ENCODE measurements around the gene VAV2.

VAV2 gene

DNA sequence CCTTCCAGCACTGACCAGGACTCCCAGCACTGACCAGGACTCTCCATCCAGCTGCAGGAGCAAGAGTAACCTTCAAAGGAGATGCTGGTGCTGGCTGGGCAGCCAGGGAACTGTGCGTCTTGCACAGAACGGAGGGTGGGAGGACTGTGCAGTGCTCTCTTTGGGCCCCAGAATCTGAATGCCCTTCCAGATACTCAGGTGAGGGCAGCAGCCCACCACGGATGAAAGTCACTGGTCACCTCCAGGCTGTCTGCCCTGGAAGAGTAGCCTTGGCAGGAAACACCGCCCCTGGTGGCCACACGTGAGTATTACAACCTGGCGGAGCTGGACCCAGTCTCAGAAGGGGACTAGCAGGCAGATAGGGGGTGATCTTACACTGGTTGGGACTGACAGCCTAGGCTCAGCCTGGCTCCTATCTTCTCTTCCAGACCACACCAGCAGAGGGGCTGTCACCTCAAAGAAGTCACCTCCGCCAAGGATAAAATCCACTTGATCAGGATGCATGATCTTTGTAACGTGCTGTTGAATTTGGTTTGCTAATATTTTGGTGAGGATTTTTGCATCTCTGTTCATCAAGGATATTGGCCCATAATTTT is 249.2 kb downstream of the VAV2 start:
- DNase-seq (ENCODE audit: low spot score), result peak; percentile 92

DNA sequence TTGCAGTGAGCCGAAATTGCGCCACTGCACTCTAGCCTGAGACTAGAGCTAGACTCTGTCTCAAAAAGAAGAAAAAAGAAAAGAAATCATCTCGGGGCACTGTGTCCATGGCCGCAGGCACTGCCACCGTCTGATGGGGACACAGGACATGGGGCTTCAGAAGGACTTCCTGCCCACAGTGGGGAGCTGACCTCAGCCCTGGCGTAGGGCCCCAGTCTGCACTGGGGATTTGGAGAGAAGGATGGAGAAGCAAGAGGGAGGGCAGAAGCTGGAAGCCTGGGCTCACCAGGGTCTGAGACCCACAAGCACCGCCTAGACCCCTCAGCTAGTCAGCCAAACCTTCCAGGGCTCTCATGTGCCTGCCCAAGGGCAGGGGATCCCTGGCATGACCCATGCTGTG is 249.9 kb downstream of the VAV2 start:
- no peak for DNase-seq (ENCODE audit: low spot score)

DNA sequence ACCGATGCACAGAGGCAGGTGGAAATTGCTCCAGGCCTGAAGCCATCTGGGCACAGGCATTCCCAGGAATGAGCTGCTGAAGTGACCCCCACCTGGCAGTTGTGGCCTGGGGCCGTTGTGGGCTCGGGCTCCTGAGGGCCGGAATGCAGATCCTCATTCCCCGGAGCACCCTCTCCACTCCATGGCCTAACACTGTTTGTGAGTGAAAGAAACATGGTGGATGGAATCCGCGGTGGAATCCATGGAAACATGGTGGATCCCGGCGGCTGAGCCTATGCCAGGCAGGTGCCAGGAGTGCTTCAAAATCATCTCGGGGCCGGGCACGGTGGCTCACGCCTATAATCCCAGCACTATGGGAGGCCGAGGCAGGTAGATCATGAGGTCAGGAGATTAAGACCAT is 250.4 kb downstream of the VAV2 start:
- DNase-seq (ENCODE audit: low spot score), result no peak

DNA sequence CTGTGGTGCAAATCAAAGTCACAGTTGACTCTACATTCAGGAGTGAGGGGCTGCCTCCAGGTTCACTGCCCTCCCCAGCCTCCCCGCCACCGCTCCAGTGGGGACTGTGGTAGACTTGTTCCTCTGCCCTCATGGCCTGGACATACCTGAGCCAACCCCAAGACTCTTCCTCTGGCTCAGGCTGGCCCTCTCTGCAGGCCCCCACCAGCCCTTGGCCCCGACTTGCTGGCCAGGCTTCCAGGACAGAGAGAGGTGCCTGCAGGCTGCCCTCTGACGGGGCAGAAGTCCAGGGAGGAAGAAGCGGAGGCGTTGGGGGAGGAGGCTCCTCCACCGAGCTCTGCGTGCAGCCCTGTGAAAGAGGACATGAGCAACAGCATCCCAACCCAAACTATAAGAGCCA is 251.2 kb downstream of the VAV2 start:
- no peak for DNase-seq (ENCODE audit: low spot score)

DNA sequence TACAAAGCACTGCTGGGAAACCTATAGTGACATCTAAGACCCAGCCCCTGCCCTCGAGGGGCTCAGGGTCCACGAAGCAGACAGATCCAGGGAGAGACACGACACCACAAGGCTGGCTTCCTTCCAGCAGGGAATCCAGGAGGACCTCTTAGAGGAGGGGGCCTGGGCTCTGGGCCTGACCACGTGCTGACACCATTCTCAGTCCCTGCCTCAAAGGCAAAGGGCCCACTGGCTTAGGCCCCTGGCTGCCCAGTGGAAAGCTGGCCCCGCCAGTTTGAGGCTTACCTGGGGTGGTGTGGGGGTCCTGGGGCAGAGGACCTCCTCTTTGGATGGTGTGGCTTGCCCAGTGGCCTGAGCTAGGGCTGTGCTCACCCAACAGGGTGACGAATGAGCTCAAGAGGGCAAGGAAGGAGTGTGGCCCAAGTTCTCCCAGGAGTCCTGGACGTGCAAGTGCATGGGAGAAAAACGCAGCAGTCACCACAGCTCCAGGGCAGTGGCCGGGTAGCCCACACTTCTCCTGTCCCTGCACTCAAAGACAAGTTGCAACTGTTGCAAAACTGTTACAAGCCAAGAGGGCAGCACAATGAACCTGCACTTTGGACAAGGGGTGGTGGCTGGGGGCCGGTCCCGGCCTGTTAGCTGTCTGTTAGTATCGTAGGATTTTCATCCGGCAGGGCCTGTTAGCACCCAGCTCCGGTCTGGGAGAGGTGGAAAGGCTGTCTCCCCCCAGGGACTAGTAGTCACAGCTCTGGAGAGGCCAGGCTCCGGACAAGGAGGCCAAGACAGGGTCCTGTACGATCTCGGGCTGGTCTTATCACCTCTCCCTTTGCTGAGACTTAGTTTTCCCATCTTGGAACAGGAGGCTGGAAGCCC is 252.5 kb downstream of the VAV2 start:
- DNase-seq (ENCODE audit: low spot score), result no peak

DNA sequence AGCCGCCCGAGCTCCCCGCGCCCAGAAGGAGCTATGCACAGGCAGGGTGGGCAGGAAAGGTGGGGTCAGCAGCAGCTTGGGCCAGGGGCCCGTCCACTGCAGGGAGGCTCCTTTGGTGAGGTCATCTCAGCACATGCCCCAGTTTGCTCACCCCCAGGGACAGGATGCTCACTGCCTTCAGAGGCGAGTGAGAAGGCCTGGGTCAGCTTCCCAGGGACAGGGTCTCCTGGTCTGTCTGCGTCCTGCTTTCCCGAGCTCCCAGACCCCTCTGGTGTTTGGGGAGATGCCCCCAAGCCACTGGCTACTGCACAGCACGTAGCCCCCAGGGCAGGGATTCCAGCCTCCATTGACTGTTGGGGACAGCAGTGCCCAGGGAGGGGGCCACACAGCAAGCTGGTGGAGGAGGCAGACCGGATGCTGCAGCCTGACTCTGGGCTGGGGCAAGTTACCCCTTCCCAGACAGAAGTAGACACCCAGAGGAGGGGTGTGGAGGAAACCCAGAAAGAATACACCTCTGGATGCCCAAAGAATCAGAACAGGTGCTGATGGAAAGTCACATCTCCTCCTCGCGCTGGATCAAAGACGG is 253.4 kb downstream of the VAV2 start:
- no peak for DNase-seq (ENCODE audit: low spot score)

DNA sequence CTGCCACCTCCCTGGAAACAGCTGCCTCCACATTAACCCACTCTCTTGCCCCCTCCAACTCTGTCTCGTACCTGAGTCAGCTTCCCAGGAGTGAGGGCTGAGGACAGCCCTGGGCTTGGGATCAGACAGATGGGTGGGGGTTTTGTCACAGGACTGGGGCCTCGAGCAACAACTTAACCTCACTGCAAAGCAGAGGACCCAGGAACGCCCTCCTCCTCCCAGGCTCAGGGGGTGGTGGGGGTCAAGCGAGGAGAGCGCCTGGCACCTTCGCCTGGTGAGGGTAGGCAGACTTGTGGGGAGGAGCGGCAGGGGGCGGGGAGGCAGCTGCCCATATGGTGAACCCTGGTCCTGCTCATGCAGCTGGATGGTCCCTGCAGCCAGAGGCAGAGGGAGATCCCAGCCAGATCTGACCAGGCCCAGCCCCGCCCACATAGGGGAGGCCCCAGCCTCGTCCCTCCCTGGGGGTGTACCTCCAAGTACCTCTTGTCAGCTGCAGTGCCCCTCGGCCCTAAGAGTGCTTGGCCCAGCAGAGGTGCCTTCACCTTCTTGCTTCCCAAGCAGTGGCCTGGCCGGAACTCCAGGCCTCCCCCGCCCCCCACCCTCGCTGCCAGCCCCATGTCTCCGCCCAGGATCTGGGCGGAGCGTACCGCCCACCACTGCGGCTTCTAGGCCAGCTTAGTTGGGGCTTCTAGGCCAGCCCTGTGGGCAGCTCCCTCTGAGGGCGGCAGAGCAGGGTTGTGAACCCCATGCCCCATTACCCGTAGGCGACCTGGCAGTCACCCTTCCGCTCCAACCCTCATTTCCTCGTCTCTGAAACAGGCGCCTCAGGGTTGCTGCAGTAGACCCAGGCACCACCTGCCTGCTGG is 254.1 kb downstream of the VAV2 start, which contains the start of gene SARDH:
Gene SARDH, minus strand, starts transcription at position 579 of the 866 bp plus-strand sequence. CDS start 4,179 bp downstream, outside the sequence.
- DNase-seq (ENCODE audit: low spot score), result no peak

DNA sequence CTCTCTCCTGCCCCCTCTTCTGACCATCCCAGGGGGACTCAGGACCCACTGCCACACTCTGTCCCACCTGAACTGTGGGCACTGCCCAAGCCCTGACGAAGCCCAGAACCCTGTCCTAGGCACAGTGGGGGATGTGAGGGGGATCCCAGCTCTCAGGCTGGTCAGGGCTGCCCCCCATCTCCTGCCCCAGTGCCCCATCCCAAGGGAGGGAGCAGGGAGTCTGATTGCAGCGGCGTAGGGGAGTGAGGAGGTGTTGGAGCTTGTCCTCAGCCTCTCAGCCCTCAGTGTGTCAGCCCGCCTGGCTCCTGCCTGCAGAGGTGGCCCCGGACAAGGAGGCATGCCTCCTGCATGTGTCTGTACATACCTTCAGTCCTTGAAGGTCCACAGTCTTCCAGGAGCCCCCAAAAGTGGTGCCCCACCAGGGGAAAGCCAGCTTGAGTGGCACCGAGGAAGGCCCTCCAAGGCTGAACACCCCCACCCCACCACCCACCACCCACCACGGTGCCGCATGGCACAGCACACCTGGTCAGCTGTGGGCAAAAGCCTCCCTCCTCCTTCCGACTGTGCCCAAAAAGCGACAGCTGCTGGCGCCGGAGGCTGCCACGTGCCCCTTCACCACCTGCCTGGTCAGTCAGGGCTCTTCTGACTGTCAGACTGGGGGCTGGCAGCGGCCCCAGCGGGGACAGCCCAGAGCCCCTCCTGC is 254.9 kb downstream of the VAV2 start:
- no peak for DNase-seq (ENCODE audit: low spot score)

DNA sequence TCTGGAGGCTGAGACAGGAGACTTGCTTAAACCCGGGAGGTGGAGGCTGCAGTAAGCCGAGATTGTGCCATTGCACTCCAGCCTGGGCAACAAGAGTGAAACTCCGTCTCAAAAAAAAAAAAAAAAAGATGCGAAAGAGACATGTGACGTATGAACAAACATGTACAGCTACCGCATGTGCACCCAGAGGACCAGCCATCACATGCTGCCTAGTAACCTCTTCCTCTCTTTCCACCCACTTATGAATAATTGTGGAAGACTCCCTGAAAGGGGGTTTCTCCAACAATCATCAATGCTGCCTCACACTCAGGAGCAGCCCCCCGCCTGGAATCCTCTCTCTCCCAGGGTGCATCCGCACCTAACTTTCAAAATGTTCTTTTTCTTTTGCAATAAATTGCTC is 256.2 kb downstream of the VAV2 start:
- DNase-seq (ENCODE audit: low spot score), result no peak

DNA sequence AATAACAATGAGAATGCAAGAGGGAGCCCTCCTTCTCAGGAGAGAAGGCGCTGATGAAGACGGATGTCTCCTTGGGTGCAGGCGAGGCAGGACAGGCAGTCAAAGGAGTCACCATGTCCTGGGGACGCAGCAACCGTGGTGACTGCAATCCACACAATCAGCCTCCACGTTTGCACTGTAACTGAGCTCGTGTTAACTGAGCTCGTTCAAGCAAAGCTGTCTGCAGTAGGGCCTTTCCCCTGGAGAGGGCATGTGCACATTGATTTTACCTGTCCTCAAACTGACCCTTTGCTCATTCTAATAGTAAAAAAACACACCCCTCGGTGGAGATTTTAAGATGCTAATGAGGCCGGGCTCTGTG is 256.7 kb downstream of the VAV2 start:
- no peak for DNase-seq (ENCODE audit: low spot score)

DNA sequence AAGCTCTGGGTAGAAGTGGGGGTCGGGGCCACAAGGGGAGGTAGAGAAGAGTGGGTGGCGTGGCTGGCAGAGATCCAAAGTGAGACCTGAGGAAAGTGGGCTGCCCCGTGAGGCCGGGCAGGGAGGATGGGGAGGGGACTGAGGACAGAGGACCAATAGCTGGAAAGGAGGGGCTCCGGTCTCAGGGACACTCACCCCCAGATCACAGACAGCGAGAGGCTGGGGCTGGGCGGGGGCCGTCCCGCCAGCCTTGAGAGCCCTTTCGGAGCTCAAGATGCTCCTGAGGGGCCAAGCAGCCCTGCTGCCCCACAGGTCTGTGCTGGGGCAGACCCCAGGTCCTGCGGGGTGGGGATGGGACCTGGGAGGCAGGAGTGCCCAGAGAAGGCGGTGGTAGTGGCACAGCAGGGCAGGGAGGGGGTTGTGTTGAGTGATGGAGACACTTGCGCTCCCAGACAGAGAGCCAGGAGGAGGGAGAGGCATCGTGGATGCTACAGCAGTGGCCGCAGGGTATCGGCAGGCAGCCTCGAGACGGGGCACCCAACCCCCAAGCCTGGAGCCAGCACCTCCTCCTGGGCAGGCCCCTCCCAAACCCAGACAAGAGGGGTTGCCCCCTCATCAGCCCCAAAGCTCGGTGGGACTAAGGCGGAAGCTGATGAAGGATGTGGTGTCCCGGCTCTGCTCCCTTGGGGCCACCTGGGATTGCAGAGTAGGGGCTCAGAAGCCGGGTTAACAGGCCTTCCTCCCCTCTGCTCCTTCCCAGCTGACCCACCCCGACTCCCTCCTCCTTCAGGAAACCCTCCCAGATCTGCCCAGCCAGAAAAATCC is 257.3 kb downstream of the VAV2 start:
- DNase-seq (ENCODE audit: low spot score), result no peak

DNA sequence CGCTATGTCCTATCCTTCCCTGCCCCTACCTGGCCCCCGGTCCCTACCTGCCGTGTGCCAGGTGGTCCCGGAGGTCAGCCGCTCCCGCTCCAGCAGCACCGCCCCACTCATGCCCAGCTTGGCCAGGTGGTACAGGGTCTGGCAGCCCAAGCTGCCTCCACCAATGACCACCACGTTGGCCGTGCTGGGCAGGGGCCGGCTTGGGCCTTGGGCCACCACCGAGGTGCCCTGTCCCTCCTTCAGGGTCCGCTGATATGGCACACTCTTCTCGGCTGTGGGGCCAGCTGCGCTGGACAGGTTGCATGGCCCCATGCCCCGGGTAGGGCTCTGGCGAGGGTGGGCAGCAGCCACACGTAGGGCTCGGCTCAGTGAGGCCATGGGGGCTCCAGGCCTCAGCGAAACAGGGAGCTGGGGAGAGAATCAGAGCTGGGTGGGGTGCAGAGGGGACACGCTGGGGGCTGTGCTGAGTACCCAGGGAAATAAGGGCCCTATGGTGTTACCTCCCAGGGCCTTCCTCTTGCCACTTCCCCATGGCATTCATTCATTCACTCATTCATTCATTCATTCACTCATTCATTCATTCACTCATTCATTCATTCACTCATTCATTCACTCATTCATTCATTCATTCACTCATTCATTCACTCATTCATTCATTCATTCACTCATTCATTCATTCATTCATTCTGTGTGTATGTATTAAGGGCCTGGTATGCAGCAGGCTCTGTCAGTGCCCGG is 258.2 kb downstream of the VAV2 start:
- DNase-seq (ENCODE audit: low spot score), result no peak

DNA sequence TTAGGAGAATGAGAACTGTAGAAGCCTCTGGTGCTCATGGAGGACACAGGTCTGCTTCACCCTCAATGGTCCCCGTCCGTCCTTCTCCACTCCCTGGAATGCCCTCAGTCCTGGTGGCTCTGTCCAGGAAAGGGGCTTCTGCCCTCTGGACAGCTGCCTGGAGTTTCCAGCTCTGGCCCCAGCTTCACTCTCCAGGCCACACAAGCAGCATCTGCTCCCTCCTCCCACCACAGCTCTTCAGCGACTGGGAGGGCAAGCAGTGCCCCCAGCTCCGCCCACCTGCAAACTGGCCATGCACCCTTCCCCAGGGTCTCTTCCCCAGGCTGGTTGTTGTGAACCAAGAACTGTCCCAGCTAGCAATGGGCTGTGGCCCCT is 258.7 kb downstream of the VAV2 start:
- no peak for DNase-seq (ENCODE audit: low spot score)

DNA sequence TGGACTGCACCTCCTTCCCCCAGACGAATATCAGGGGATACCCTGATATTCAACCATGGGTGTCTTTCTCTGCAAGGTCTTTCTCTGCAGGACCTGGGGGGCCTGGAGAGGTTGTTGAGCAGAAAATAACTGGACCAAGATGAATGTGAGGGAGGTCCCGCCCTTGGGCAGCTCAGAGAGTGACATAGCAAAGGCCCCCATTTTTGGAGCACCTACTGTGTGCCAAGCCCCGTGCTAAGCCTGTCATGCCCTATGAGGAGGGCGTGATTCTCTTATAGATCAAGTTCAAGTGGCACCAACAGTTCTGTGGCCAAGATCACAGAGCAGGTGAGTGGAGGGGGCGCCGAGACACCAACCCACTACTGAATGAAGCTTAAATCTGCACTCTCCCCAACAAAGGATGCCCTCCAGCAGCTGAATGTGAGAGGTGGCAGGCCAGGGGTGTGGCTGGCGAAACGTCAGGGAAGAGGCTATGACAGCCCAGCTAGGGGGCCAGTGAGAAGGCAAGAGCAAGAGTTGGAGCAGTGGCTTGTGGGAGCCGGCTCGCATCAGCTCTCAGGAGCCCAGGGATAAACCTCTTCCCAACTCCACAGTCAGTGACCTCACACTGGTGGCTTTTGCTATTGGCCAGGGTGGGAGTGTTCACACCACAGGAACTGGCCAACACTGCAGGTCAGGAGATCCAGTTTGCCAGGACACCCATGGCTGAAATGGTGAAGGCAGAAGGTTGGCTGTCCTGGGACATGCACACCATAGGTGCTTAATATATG is 259.3 kb downstream of the VAV2 start:
- peak; percentile 30 for DNase-seq (ENCODE audit: low spot score)

DNA sequence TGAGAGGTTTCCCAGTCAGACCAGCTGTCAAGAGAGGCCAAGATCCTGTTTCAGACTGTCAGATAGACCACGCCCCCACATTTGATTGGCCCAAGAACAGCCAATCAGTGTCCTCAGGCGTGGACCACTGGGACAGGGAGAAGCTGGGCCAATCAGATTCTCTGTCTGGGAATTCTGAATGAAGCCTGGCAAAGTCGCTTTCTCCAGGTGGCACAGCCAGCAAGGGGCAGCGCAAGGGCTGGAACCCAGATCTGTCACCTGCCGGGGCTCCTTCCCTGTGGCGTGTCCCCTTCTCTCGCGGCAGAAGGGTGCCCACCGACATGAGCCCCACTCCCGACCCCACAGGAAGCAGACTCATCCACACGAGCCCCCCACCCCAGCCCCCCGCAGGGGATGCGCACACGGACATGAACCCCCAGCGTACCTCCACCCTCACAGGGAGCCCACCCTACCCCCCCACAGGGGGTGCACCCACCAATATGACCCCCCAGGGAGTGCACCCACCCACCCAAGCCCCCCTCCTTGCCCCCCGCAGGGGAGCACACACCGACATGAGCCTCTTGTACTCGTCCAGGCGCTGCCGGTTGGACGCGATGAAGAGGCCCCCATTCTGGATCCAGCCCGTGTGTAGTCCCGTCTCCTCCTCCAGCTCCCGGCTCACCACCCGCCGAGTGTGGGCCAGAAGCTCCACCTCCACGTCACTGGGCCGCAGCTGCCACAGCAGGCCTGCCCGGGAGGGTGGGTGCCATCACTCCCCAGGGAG is 260.1 kb downstream of the VAV2 start:
- DNase-seq (ENCODE audit: low spot score), result peak; percentile 85

DNA sequence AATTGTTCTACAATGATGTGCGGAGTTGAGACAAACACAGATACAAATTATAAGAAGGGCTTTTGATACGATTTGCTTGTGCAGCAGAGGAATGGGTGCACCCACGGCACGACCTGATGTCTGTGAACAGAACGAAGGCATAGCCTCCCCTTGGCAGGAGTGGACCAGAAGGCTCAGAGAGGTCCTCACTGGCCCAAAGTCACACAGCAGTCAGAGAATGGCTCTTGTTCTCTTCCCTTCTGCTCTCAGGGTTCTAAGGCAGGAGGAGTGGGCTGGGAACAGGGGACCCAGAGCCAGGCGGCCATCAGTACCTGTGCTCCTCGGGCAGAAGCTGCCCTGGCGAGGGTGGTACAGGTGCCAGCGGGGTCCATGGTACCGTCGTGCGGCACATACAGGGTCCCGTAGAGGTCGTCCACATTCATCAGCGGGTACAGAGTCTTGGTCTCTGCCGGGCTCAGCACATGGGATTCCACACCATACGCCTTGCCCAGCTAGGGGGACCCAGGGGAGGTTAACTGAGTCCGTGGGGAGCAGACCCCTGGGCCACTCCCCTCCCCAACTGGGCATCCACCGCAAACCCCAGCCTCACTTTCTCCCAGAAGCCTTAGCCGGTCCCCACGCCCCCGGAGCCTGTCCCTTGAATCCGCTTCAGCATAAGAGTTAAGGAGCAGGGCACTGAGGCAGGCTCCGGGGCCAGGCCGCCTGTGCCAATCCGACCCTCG is 261.0 kb downstream of the VAV2 start:
- no peak for DNase-seq (ENCODE audit: low spot score)

DNA sequence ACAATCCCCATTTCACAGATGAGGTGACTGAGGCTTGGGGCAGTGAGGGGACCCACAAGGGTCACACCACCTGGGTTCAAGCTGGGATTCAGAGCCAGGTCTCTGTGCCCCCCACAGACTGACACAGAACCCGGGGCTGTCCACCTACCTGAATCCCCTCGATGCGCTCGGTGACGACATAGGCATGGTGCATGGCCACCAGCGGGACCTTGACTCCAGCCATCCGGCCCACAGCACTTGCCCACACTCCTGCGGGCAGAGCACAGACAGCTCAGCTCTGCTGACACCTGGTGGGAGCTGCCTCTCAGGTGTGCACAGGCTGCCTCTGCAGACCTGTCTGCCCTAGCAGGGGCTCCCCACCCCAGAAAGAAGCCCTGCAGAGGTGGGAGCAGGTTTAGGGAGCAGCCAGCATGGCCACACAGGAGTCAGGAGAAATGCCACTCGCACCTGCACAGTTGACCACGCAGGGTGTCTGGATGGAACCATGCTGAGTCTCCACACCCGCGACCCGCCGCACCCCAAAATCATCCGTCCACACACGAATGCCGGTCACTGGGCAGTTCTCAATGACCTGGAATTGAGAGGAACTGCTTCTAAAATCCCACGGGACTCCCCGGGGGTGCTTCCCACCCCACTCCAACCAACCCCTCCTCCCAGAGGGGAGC is 262.4 kb downstream of the VAV2 start:
- no peak for DNase-seq (ENCODE audit: low spot score)

All from RKO (cell line).